ENCODE data around the gene LMO4.
A peak's percentile ranks its signal among the peaks of the same experiment; 100 is the strongest.

The LMO4 gene

GRCh38 chr1:87330057-87330884, 1.6 kb downstream of the LMO4 start:
- no peaks in the 10 kb centered on the region for H3K27me3 ChIP-seq
- no peaks in the 10 kb centered on the region for H3K36me3 ChIP-seq
- TF ChIP-seq CTCF (IDR thresholded peaks at IDR 0.05; ENCODE audit: low read depth, low read length) = no peak
- no peak for DNase-seq
- no peaks in the 10 kb centered on the region for H3K9me3 ChIP-seq
- H3K4me3 ChIP-seq (ENCODE audit: low read depth, low read length) = peak overlapping the region; percentile 77
- peaks cover 4% of the 10 kb centered on the region; the same call in 1 of the 2 replicates for H3K4me1 ChIP-seq

- peak overlapping the region; percentile 77 for H3K4me3 ChIP-seq (ENCODE audit: low read depth, low read length)
- H3K4me1 ChIP-seq = peaks cover 4% of the 10 kb centered on the region; the same call in 1 of the 2 replicates
- no peaks in the 10 kb centered on the region for H3K9me3 ChIP-seq
- H3K27me3 ChIP-seq = no peaks in the 10 kb centered on the region
- no peaks in the 10 kb centered on the region for H3K36me3 ChIP-seq
- TF ChIP-seq CTCF (IDR thresholded peaks at IDR 0.05; ENCODE audit: low read depth, low read length) = no peak
- no peak for DNase-seq
Measured at GRCh38 chr1:87330885-87331364, 2.2 kb downstream of the LMO4 start.

GRCh38 chr1:87331365-87332241, 2.9 kb downstream of the LMO4 start:
- peak; percentile 16; the same call in 1 of the 2 replicates for TF ChIP-seq CTCF (IDR thresholded peaks at IDR 0.05; ENCODE audit: low read depth, low read length)
- Histone ChIP-seq H3K36me3 (no peaks in the 10 kb centered on the region), H3K9me3 (no peaks in the 10 kb centered on the region), H3K27me3 (no peaks in the 10 kb centered on the region), H3K4me1 (peaks cover 8% of the 10 kb centered on the region), H3K4me3 (ENCODE audit: low read depth, low read length) (peak overlapping the region; percentile 77)
- peak; percentile 51 for DNase-seq

- Histone ChIP-seq H3K9me3 (no peaks in the 10 kb centered on the region), H3K27me3 (no peaks in the 10 kb centered on the region), H3K4me1 (peaks cover 8% of the 10 kb centered on the region), H3K36me3 (no peaks in the 10 kb centered on the region), H3K4me3 (ENCODE audit: low read depth, low read length) (no peak overlapping the region)
- no peak for DNase-seq
- no peak for TF ChIP-seq CTCF (IDR thresholded peaks at IDR 0.05; ENCODE audit: low read depth, low read length)
Measured at GRCh38 chr1:87333692-87334347, 5.1 kb downstream of the LMO4 start.

- Histone ChIP-seq H3K4me3 (ENCODE audit: low read depth, low read length) (peak overlapping the region; percentile 43), H3K36me3 (no peaks in the 10 kb centered on the region), H3K4me1 (peaks cover 8% of the 10 kb centered on the region), H3K27me3 (no peaks in the 10 kb centered on the region), H3K9me3 (no peaks in the 10 kb centered on the region)
- DNase-seq = peak; percentile 17
- TF ChIP-seq CTCF (IDR thresholded peaks at IDR 0.05; ENCODE audit: low read depth, low read length) = no peak
Measured at GRCh38 chr1:87334351-87335174, 5.9 kb downstream of the LMO4 start.

Measured in BE2C (cell line).